A549 (cell line): ENCODE measurements around the gene GAS7. TPM values are rescaled to one million over a fixed set of nuclear protein-coding genes. Genes with fewer than 3 reads are reported as not detected.
A peak's percentile ranks its signal among the peaks of the same experiment; 100 is the strongest.

Experiments used
- ATAC-seq, 2 experiments: fragments of 200-7000 bp in 1 of 2; fragments of >200 bp in 1 of 2; cut with Nextera tagmentation in 1 of 2; cut with Tn5 transposase in 1 of 2; 3 replicates each; pipeline versions ENCODE4 v1.8.0 to v1.9.1; 2018 to 2020; ENCODE audit warnings: mild to moderate bottlenecking in 1 of 2, moderate library complexity in 1 of 2
- CTCF ChIA-PET: fragments of 300-600 bp; sonication (Branson Sonifier 250); formaldehyde crosslinking; extraction: SDS; loops from one replicate; lab custom pipeline; 2021; ENCODE audit warnings: antibody characterized with exemption, inconsistent platforms; lab: Yijun Ruan, JAX
- POLR2A ChIA-PET: fragments of 350-600 bp; formaldehyde crosslinking; extraction: SDS; loops from one replicate; lab custom pipeline; 2021; ENCODE audit warnings: antibody characterized with exemption, inconsistent platforms; lab: Yijun Ruan, JAX
- DNase-seq, 2 experiments: peaks; one replicate each; pipeline versions ENCODE4 v3.0.0 to v3.0.0-alpha.2; 2011 to 2016; ENCODE audit warnings: low read depth in 1 of 2, low spot score in 1 of 2
- FAIRE-seq: peaks from 2 replicates; lab custom pipeline; 2011; peaks lifted over from hg19 to GRCh38; lab: Jason Lieb, UNC
- H3K27ac ChIP-seq, 2 experiments: fragments of >200 bp; sonication (Bioruptor Twin); formaldehyde crosslinking; 3 replicates each; pipeline ENCODE4 v1.5.1; 2016 to 2017
- H3K4me1 ChIP-seq: fragments of >200 bp; sonication (Bioruptor Twin); formaldehyde crosslinking; 3 replicates; pipeline ENCODE4 v1.6.1; 2016
- H3K4me2 ChIP-seq: fragments of >200 bp; sonication (Bioruptor Twin); formaldehyde crosslinking; 3 replicates; pipeline ENCODE4 v1.6.1; 2016
- H3K4me3 ChIP-seq: fragments of >200 bp; sonication (Bioruptor Twin); formaldehyde crosslinking; 3 replicates; pipeline ENCODE4 v1.5.1; 2016
- H3K9me3 ChIP-seq: fragments of >200 bp; sonication (Bioruptor Twin); formaldehyde crosslinking; 3 replicates; pipeline ENCODE4 v1.6.1; 2016
- BHLHE40 ChIP-seq: IDR thresholded peaks from 2 replicates; pipeline ENCODE4 v1.6.1; 2012; ENCODE audit warnings: low read depth, low read length, inconsistent platforms
- ELK1 ChIP-seq: fragments of 150-350 bp; IDR thresholded peaks from 2 replicates; pipeline ENCODE4 v1.6.1; 2014; ENCODE audit warnings: low read depth, mild to moderate bottlenecking, low read length
- EP300 ChIP-seq, 2 experiments: fragments of >200 bp; sonication (Bioruptor Twin); formaldehyde crosslinking; IDR thresholded peaks; 2 replicates in 1 of 2; 3 replicates in 1 of 2; pipeline ENCODE4 v1.6.1; 2016 to 2017
- FOSB ChIP-seq: fragments of 250-450 bp; sonication (Bioruptor Pico); IDR thresholded peaks from 2 replicates; pipeline ENCODE4 v1.5.0; 2020; ENCODE audit warnings: mild to moderate bottlenecking, moderate library complexity
- GATA3 ChIP-seq: IDR thresholded peaks from 2 replicates; pipeline ENCODE4 v1.6.1; 2012; ENCODE audit warnings: borderline replicate concordance
- JUN ChIP-seq, 2 experiments: fragments of >200 bp; sonication (Bioruptor Twin); formaldehyde crosslinking; IDR thresholded peaks; 2 replicates in 1 of 2; 3 replicates in 1 of 2; pipeline ENCODE4 v1.6.1; 2016 to 2017
- JUNB ChIP-seq: fragments of >200 bp; sonication (Bioruptor Twin); formaldehyde crosslinking; IDR thresholded peaks from 2 replicates; pipeline ENCODE4 v1.6.1; 2016
- MAFK ChIP-seq: fragments of 450-650 bp; IDR thresholded peaks from 2 replicates; pipeline ENCODE4 v1.6.1; 2014; ENCODE audit not compliant: partially characterized antibody
- NR3C1 ChIP-seq: fragments of >200 bp; sonication (Bioruptor Twin); formaldehyde crosslinking; IDR thresholded peaks from 3 replicates; pipeline ENCODE4 v1.6.1; 2017
- PHF8 ChIP-seq: fragments of 200-600 bp; sonication (generic); IDR thresholded peaks from 2 replicates; pipeline ENCODE4 v1.6.1; 2016; ENCODE audit warnings: low read depth, mild to moderate bottlenecking, antibody characterized with exemption, moderate library complexity, borderline replicate concordance
- POLR2AphosphoS2 ChIP-seq: conservative IDR thresholded peaks from 2 replicates; pipeline ENCODE4 v1.6.1; 2012; ENCODE audit warnings: low read length, improper control_type of control experiment, inconsistent platforms
- REST ChIP-seq: fragments of 200-600 bp; sonication (generic); IDR thresholded peaks from 2 replicates; pipeline ENCODE4 v1.6.1; 2016; ENCODE audit warnings: antibody characterized with exemption, mild to moderate bottlenecking, moderate library complexity
- RFX5 ChIP-seq: fragments of 450-650 bp; IDR thresholded peaks from 2 replicates; pipeline ENCODE4 v1.7.1; 2014; ENCODE audit warnings: antibody characterized with exemption, mild to moderate bottlenecking, moderate library complexity
- SREBF2 ChIP-seq: fragments of 450-650 bp; IDR thresholded peaks from 2 replicates; pipeline ENCODE4 v1.6.1; 2014; ENCODE audit warnings: mild to moderate bottlenecking, moderate library complexity
- WGBS: methylation state at CpG from one replicate; pipeline ENCODE4 v1.1.6; 2017; ENCODE audit errors: missing lambda C conversion rate; 5-methylcytosine and 5-hydroxymethylcytosine counted together
- polyA plus RNA-seq, 4 experiments: library from polyadenylated mRNA; depleted of rRNA in 3 of 4; stranded (reverse); fragments of >200 nt; fragmentation: RNase III in 1 of 4; extraction: RNeasy Plus Mini Kit Qiagen cat#74134 plus additional on column Dnase treatment in 1 of 4; gene quantifications; 2 replicates in 3 of 4; 3 replicates in 1 of 4; pipeline ENCODE4 v1.2.3, GENCODE V29; 2011 to 2017

GAS7 gene
- polyA plus RNA-seq, 2 of the 4 experiments (the other 2 are of a cell fraction), result 1.3 to 1.5 TPM

GRCh38 chr17:10169290-10169689 is 29.1 kb downstream of the GAS7 start:
- ChIA-PET CTCF (interaction anchor here (1.7 kb wide), 1 partner anchor 17 kb away, joined by 3 read pairs; no protein-coding TSS in a partner anchor), POLR2A (no interaction called here)
- no peak for FAIRE-seq
- Histone ChIP-seq H3K27ac (no peak overlapping the region), H3K9me3 (peaks cover 7% of the 10 kb centered on the region; the same call in 2 of the 3 replicates), H3K4me3 (no peak overlapping the region), H3K4me2 (no peak overlapping the region), H3K4me1 (no peaks in the 10 kb centered on the region)
- DNase-seq, result no peak
- no peak for ATAC-seq
- WGBS, result 45% methylated on average over 4 of the region's 4 CpGs
- TF ChIP-seq JUNB (no peak), POLR2AphosphoS2 (no peak)

GRCh38 chr17:10166176-10166935 is 32.0 kb downstream of the GAS7 start:
- CTCF ChIA-PET, result interaction anchor here (0.7 to 1.3 kb wide), 4 partner anchors 9 to 472 kb away, joined by 3 to 4 read pairs (median 3); no protein-coding TSS in a partner anchor
- WGBS, result 47% methylated on average over 7 of the region's 7 CpGs
- peak; percentile 86 for FAIRE-seq

DNA sequence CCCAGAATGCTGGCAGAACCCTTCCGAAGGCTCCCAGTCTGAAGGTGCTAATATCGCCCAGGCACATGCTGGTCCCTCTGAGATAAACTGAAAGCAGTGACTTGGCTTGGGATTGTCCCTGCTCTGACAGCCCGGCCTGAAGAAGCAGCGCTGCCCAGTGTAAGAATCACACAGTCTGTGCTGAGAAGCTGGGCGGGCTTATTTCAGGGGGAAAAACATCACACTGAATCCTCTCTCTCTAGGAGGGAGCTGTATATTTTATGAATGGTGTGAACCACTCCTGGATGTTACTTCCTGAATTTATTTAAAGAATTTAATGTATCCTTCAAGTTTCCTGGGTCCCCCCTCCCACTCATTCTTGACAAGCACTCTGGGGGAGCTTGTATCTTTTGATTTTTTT is 36.3 kb downstream of the GAS7 start:
- H3K27ac ChIP-seq, result no peak overlapping the region
- ChIA-PET POLR2A (no interaction called here), CTCF (interaction anchor here (0.8 to 1.1 kb wide), 3 partner anchors 10 to 50 kb away, joined by 3 read pairs; no protein-coding TSS in a partner anchor)
- no peak for TF ChIP-seq SREBF2
- TF ChIP-seq FOSB (CRISPR knock-in tag), result no peak
- no peak for TF ChIP-seq NR3C1
- TF ChIP-seq ELK1, result no peak
- TF ChIP-seq JUN (IDR thresholded peaks at IDR 0.05), result no peak
- no peak for TF ChIP-seq PHF8
- TF ChIP-seq EP300 (IDR thresholded peaks at IDR 0.05), result no peak
- TF ChIP-seq BHLHE40, result no peak
- no peak for TF ChIP-seq GATA3
- TF ChIP-seq REST, result no peak
- ATAC-seq, result peak in 1 of 2 experiments; percentile 45; a peak in 1 of 6 replicates
- no peak overlapping the region for H3K4me2 ChIP-seq
- H3K4me3 ChIP-seq, result no peak overlapping the region
- no peaks in the 10 kb centered on the region for H3K4me1 ChIP-seq
- FAIRE-seq, result no peak
- no peak for DNase-seq
- H3K9me3 ChIP-seq, result no peaks in the 10 kb centered on the region
- 72% methylated on average over 5 of the region's 5 CpGs for WGBS

More at GRCh38 chr17:10166176-10166935, 32.0 kb downstream of the GAS7 start:
- Histone ChIP-seq H3K4me1 (no peaks in the 10 kb centered on the region), H3K27ac (no peak overlapping the region), H3K4me3 (no peak overlapping the region), H3K9me3 (no peaks in the 10 kb centered on the region), H3K4me2 (no peak overlapping the region)
- no peak for ATAC-seq
- POLR2A ChIA-PET, result interaction anchor here (0.5 kb wide), 1 partner anchor 73 kb away, joined by 3 read pairs; no protein-coding TSS in a partner anchor
- DNase-seq, result no peak
- TF ChIP-seq MAFK (peak; percentile 75), RFX5 (no peak)

- CTCF ChIA-PET, result interaction anchor here (0.8 kb wide), 1 partner anchor 16 kb away, joined by 5 read pairs; no protein-coding TSS in a partner anchor
- Histone ChIP-seq H3K4me3 (no peak overlapping the region), H3K27ac (no peak overlapping the region), H3K4me1 (no peaks in the 10 kb centered on the region), H3K4me2 (no peak overlapping the region), H3K9me3 (no peaks in the 10 kb centered on the region)
- TF ChIP-seq REST, result no peak
- FAIRE-seq (no peak), ATAC-seq (no peak), DNase-seq (no peak)
- POLR2A ChIA-PET, result no interaction called here
- 51% methylated on average over 5 of the region's 5 CpGs for WGBS
Measured at GRCh38 chr17:10161386-10161785, 37.0 kb downstream of the GAS7 start.
